Activated CD4-positive, alpha-beta T cell treated with anti-CD3 and anti-CD28 coated beads, Interleukin-10, Interleukin-2, amounts not matched to agents 100 ng/mL and 50 ng/mL, durations not matched to agents 16 hours and 8 hours (primary cell): ENCODE results near the gene FAM236D.
"Not testable (repeated sequence)": the region's sequence is repeated elsewhere in the genome, so short reads cannot be mapped to it uniquely, and the experiment has no call there.

Experiments
- DNase-seq: peaks from one replicate; pipeline ENCODE4 v3.0.0-alpha.2; 2020

The FAM236D gene

GRCh38 chrX:72808110-72808509 is at the start of gene FAM236D:
Gene FAM236D, minus strand, starts transcription at chrX:72808210. Its CDS starts 100 bp downstream, at chrX:72808110.
- DNase-seq, result not testable (repeated sequence)

DNA sequence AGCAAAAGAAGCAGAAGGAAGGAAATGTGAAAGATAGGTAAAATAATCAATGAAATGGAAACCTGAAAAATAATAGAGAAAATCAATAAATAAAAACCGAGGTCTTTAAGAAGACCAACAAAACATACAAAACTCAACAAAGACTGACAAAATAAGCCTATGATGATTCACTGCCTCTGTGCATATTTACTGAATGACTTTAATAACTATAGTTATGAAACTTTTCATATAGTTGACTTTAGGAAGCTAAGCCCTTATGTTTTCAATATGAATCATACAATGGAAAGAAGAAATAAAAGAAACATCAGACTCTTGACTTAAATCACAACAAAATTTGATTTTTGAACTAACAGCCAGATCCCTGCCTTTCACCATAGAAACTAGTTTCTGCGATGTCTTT is 29.5 kb upstream of the FAM236D start:
- not testable (repeated sequence) for DNase-seq

GRCh38 chrX:72830701-72831100 is 22.7 kb upstream of the FAM236D start:
- not testable (repeated sequence) for DNase-seq

DNA sequence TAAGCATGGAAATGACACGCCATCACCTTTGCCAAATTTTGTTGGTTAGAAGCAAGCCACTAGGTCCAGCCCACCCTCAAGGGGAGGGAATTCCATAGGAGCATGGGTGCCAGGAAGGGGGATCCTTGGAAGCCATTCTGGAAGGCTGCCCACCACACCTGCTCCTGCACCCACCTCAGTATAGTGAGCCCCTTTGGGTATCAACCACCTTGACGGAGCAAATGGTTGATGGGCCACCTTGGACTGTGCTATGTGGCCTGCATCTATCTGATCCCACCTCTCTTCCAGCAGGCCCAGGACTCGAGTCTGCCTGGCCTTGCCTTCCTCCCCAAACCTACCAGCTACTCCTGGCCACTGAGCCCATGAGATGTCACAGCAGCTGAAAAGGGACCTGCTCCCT is 17.6 kb downstream of the FAM236D start:
- not testable (repeated sequence) for DNase-seq

DNA sequence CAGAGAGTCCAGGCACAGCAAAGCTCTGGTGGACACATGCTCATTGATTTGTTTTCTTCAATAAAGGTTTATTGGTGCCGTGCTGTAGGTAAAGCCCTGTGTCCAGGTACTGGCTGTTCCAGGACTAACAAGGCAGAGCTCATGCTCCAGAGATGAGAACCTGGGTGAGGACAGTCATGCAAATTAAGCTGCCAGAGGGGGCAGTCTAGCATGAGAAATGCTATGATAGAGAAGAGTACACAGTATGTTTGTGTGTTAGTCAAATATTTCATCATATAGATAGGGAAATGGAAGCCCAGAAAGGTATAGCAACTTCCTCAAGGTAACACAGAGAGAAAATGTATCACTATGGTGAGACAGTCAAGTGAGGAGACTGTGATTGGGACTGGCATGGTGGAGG is 19.9 kb downstream of the FAM236D start:
- not testable (repeated sequence) for DNase-seq

DNA sequence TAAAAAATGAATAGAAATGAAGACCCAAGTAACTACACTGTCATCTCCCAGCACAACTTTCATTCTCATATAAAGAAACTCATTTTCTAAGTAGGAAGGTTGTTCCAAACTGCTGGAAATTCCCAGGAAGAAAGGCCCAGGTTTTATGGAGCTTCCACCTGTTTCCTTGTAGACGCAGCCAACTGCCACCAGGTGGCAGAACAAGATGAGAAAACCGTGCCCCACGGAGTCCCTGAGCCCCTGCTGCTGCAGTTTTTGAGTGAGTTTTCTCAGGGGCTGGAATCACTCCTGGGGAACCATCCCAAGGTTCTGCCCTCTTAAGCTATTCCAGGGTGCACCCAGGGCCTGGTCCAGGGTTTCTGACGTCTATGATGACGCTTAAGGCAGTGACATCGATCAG is 24.0 kb downstream of the FAM236D start:
- not testable (repeated sequence) for DNase-seq

DNA sequence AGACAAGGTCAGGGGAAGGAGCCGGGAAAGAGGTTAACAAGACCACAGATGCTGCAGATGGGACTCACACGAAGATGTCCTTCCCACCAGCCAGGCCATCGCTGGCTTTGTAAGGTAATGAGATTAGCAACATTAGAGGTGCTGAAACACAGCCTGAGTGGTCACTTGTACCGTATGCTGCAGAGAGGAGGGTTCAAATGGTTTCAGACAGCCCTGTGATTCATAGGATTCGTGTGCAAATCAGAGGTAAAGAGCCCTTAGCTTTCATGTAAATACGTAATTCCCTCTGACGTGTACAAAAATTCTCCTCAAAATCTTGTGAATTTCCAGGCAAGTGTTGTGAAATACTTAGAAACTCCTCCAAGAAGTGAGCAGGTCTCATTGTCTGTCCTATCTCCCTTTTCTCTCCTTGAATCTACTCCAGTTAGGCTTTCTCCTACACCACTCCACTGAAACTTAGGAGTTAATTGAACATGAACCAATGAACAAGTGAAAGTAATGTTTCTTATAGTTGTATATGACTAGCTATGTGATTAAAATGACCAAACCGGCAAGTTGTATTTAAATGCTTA is 24.6 kb downstream of the FAM236D start:
- not testable (repeated sequence) for DNase-seq

- not testable (repeated sequence) for DNase-seq
These were observed 25.4 kb downstream of the FAM236D start, which contains the start of gene FAM236B for GRCh38 chrX:72782560-72782959. Gene FAM236B, minus strand, starts transcription at chrX:72782660. Its CDS starts 100 bp downstream, at chrX:72782560.

- not testable (repeated sequence) for DNase-seq
These were observed 29.9 kb downstream of the FAM236D start for GRCh38 chrX:72778146-72778545.

DNA sequence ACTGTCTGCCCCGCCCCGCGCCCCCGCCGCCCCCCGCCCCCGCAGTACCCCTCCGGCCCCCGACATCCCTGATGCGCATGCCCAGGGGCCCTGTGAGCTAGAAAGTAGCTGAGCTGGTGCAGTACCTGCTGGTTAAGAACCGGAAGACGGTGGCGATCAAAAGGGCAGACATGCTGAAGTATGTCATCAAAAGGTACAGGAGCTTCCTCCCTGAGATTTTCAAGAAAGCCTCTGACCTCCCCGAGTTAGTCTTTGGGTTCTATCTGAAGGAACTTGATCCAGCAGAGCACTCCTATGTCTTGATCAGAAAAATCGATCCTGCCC is 30.6 kb downstream of the FAM236D start:
- not testable (repeated sequence) for DNase-seq

DNA sequence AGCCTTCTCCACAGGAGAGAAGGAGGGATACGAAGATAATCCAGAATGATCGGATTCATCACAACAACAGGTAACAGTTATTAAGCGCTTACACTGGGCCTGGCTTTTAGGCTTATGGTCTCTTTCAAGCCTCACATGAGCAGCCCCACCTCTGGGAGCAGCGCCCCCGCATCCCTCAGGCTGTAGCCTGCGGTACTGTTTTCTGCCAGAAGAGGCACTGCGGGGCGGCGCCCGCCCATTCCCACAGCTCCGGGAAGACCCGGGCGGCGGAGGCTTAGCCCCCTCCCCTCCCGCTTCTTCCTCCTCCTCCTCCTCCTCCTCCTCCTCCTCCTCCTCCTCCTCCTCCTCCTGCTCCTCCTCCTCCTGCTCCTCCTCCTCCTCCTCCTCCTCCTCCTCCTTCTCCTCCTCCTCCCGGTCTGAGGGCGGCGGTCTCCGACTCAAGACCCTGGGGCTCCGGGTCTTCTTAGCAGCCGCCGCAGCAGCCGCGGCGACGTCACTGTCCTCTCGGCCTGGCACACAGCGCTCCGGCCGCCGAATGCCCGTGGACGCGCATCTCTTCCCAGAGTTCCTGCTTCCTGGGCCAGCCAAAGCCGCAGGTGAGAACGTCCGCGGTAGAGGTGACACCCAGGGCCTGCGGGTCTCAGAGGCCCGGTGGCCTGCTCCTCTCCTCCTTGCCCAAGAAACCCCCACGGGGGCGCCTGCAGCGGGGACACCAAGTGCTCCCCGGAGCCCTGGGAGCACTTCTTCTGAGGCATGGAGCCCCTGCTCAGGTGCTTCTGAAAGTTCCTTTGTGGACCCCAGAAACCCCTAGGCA is 31.1 kb downstream of the FAM236D start, which contains the start of gene DMRTC1B:
Gene DMRTC1B, plus strand, starts transcription at position 238 of the 814 bp plus-strand sequence. CDS start 68,246 bp downstream, outside the sequence.
- not testable (repeated sequence) for DNase-seq

DNA sequence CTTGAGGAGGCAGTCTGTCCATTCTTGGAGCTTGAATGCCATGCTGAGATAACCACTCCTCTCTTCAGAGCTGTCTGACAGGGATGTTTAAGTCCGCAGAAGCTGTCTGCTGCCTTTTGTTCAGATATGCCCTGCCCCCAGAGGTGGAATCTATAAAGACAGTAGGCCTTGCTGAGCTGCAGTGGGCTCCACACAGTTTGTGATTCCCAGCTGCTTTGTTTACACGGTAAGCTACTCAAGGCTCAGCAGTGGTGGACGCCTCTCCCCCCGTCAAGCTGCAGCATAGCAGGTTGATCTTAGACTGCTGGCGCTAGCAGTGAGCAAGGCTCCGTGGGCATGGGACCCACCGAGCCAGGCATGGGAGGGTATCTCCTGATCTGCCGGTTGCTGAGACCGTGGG is 47.6 kb downstream of the FAM236D start:
- not testable (repeated sequence) for DNase-seq
